GM18519 (cell line): ENCODE measurements around the gene PBXIP1.

Source experiments
- ATAC-seq: cut with Tn5 transposase; IDR thresholded peaks from one replicate; pipeline ENCODE4 v1.9.1; 2021; ENCODE audit warnings: mild to moderate bottlenecking, moderate library complexity; ENCODE audit not compliant: unreplicated experiment, low FRiP score

The PBXIP1 gene, protein sequence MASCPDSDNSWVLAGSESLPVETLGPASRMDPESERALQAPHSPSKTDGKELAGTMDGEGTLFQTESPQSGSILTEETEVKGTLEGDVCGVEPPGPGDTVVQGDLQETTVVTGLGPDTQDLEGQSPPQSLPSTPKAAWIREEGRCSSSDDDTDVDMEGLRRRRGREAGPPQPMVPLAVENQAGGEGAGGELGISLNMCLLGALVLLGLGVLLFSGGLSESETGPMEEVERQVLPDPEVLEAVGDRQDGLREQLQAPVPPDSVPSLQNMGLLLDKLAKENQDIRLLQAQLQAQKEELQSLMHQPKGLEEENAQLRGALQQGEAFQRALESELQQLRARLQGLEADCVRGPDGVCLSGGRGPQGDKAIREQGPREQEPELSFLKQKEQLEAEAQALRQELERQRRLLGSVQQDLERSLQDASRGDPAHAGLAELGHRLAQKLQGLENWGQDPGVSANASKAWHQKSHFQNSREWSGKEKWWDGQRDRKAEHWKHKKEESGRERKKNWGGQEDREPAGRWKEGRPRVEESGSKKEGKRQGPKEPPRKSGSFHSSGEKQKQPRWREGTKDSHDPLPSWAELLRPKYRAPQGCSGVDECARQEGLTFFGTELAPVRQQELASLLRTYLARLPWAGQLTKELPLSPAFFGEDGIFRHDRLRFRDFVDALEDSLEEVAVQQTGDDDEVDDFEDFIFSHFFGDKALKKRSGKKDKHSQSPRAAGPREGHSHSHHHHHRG

DNA sequence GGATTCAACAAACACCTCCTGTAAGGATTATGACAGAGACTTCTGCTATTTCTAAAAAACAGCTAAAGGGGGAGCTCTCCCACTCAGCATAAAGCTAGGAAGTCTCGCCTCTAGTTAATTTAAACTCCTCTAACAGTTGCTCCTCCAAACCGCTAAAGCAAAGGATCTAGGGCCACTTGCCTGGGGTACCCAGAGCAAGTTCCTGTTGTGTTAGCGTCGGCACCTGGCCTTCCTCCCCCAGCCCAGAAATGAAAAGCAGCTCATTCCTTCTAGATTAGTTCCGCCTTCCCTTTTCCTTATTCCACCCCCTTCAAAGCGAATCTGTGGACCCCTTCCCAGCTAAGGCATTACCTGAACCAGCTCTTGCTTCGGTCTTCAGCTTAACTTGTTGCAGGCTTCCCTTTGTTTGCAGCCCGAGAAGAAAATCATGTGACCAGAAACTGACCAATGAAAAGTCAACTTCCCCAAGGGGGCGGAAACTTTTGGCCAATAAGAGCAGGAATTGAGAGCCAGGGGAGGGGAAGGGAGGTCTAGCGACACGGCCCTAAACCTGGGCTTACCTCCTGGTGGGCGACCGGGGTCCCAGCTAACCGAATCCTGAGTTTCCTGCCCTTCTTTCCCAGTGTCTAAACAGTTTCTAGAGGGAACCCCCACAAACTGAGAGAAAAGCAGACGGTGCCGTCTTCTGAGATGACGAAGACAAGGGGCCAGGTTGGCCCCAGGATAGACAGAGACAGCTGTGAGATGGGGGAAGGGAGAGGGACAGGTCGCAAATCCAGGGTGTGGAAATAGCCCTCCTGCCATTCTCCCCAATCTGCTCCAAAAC is at the start of gene PBXIP1:
Gene PBXIP1, minus strand, starts transcription at position 382 of the 826 bp plus-strand sequence. CDS start 2,378 bp downstream, outside the sequence.
- no peak for ATAC-seq

DNA sequence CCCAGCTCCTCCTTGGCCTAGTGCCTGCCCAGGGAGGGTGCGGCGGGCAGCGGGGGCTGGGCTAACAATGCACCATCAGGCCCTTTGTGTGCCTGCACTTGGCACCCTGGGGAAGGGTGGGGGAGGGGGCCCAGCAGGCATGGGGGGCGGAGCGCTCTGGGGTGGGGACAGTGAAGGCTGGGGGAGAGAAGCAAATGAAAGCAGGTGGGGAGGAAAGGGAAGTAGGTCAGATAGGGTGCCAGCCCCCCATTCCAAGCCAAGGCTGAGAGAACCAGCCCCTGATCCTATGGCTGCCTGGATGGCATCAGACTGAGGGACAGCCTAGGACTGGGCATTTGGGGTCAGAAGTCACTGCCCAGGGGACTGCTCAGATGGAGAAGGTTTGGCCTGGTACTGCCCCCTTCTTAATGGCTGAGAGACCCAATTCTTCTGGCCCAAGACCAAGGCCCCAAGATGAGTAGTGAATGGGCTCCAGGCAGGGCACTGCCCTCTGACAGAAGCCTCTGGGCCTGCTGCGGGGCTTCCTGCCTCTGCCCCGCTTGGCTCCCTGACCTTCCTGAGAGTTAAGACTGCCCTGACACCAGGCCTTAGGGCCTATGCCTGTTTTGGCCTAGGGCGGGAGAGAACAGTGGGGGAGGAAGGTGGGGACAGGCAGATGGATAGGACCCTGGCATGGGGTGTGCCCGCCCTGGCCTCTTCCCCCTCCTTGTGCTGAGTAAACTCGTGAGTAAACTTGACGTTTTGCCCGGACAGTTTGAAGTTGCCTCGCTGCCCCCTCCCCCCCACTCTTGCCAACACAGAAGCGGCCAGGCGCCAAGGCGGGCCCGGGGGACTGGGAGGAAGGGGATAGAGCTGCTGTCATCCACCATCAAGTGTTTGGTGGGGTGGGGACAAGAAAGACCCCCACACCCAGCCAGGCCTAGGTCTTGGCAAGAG is 49.4 kb upstream of the PBXIP1 start:
- ATAC-seq = no peak

DNA sequence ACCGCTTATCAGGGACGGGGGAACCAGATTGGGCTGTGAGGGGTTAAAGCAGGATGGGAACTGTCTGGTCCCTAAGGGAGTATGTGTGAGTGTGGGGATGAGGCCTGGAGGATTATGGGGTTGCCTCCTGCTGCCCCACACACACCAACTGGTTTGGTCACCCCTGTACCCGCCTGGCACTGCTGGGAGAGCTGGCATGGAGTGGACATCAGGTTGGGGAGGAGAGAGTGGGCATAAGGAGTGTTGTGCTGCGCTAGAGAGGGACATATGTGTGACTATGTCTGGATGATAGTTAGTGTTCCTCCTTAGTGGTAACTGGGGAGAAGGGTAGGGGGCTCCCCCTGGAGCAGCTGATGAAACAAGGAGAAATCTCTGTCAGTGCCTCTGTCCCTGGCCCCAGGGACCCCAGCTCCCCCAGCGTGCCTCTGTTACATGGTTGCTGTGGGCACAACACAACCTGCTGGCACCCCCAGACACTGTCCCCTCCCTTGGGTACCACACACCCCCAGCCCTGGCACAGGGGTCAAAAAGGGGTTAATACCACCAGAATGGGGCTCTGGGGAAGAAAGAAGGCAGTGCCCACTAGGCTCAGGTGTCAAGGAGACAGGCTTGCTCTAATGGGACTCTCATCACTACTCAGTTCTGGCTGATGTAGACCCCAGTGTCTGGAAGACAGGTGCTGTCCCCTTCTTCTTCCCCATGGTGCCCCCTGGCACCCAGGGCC is 48.6 kb upstream of the PBXIP1 start:
- no peak for ATAC-seq

DNA sequence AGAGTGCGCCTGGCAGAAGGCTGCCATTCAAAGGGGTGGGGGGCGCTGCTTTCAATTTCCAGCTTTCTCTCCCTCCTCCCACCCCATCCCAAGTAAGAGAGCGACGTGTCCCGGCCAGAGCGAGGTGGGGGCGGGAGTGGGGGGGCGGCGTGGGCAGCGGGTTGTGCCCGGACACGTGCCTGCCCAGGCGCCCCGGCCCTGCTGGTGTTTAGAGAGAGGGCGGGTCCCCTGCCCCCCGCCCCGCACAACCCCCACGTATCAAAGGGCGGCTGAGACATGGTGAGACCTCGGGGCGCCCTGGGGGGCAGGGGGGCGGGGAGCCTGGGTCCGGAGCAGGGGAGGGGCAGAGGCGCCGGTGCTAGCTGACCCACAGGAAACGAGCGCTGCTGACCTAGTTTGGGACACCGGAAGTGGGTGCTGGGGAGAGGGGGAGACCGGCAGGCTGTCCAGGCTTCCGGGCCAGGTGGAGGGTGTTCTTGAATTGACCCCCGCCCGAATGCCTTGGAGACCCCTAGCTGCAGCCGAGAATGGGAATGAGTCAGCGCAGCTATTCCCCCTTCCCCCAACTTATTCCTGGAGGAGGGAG is 48.0 kb upstream of the PBXIP1 start:
- no peak for ATAC-seq

GRCh38 chr1:155003227-155003765 is 47.4 kb upstream of the PBXIP1 start:
- no peak for ATAC-seq

- no peak for ATAC-seq
These were observed 46.7 kb upstream of the PBXIP1 start, which contains the start of gene ZBTB7B for GRCh38 chr1:155002464-155003226. ZBTB7B (plus strand) TSS chr1:155002802; CDS start chr1:155014661, 11,859 bp downstream.

- no peak for ATAC-seq
These were observed 46.0 kb upstream of the PBXIP1 start for GRCh38 chr1:155001675-155002463.

DNA sequence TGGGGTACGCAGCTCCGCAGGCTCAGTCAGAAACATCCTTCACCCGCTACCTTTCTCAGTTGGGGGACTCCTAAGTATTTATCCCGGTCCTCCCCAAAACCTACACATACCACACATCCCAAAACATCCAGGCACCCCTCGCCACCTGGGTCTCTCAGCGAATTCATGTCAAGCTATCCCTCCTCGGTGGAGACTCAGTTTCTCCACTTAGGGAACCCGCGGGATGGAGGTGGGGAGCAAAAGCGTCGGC is 45.5 kb upstream of the PBXIP1 start:
- ATAC-seq = no peak

DNA sequence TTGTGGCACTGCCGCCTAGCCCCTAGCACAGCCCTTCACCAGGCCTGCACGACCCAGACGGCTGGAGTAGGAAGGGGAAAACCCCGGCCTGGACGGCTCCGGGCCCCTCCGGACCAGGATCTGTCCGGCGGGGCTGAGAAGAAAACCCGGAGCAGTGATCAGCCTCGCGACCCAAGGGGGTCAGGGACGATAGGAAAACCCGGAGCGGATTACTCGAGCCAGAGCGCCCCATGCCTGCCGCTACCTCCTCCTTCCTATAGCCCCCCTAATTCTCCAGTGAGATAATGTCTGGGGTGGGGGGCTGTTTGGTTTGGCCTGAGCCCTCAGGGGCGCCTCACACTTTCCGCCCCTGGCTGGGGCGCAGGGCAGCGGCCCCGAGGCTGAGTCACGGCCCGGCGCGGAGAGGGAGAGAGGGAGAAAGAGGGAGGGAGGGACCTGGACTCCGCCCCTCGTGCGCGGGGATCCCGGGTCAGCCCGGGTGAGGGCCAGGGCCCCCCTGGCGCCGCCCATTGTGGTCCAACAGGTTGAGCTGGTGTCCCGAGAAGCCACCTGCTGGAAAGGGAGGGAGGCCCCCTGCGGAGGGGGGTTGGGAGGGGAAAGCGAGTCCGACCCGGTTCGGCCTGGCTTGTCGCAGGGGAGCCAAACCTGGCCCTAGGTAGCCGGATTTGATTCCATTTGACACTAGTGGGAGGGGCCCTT is 45.0 kb upstream of the PBXIP1 start:
- no peak for ATAC-seq

GRCh38 chr1:155000411-155000725 is 44.5 kb upstream of the PBXIP1 start:
- ATAC-seq = no peak

DNA sequence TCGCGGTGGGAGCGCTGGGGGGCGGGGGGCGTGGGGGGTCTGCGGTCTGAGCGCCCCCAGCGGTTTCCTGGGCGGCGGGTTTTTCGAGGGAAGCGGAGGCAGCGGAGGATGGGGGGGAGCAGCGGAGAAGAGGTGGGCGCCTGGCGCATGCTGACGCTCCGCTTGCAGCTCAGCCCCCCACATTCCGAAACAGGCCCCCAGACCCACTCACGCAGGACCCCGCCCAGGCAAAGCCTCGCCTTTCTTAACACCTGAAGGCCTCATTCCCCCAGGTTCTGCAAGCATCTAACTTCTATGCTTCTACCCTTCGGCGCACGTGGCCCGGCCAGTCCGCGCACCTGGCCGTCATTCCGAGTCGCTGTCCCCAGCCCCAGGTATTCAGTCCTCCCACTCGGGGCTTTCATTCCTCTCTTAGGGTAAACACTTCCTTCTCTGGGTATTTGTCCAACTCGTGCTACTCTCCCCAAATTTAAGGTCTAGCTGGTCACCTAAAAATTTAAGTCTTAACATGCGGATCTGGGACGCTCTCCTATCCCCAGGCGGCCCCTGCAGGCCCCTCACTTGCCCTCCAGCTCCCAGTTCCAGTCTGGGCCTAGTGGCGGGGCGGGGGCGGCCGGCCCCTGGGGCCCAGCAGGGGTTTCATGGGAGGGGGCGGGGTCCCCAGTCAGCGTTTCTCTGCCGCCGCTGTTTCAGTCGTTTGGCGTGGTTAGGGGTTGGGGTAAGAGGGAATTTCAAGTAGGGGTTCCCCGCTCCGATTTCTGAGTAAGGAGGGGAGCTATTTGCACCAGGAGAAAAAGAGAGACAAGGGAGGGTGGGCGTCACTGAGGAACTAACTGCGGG is 43.9 kb upstream of the PBXIP1 start:
- ATAC-seq = no peak

GRCh38 chr1:154998818-154999570 is 43.1 kb upstream of the PBXIP1 start:
- no peak for ATAC-seq

DNA sequence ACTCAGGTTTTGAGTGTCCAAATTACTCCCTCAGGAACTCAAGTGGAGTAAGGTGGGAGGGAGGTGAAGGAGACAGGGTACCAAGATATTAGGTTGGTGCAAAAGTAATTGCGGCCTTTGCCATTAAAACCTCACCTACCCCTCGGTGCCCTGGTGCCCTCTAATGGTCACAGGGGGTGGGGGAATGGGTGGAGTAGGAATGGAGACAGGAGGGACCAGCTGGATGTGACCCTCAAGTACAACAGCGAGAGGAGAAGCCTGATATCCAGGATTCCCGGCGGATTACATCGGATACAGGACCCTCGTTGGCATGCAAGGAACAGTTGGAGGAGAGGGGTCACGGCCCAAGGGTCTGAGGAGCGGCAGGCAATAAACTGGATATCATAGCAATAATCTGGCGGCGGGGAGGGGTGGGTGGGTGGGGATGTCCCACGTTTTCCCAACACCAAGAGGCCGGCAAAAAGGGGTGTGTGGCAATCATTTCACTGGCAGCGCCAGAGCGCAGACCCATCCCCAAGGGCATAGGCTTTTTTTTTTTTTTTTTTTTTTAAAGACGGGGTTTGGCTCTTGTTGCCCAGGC is 42.4 kb upstream of the PBXIP1 start:
- ATAC-seq = no peak

GRCh38 chr1:154996966-154997701 is 41.2 kb upstream of the PBXIP1 start:
- no peak for ATAC-seq
